Calu3 (cell line): Measurements from ENCODE around the gene TLK1. TPM values are rescaled to one million over a fixed set of nuclear protein-coding genes. Genes with fewer than 3 reads are reported as not detected.
A peak's percentile ranks its signal among the peaks of the same experiment; 100 is the strongest.

Source experiments
- BruUV-seq: library from RNA; stranded (reverse); fragments of 400-500 nt; replicated peaks from 2 replicates; lab custom pipeline; 2021; lab: Mats Ljungman, UMichigan
- CTCF ChIA-PET: fragments of 300-600 bp; sonication (Branson Sonifier 250); formaldehyde crosslinking; loops from one replicate; lab custom pipeline; 2022; ENCODE audit warnings: antibody characterized with exemption; lab: Charles Lee
- DNase-seq: peaks from one replicate; pipeline ENCODE4 v3.0.0; 2022
- H3K27ac Mint-ChIP-seq: one replicate; pipeline ENCODE4 v1.8.0; 2022; ENCODE audit warnings: mixed read lengths; ENCODE audit not compliant: unreplicated experiment
- H3K27me3 Mint-ChIP-seq: one replicate; pipeline ENCODE4 v1.8.0; 2022; ENCODE audit warnings: mixed read lengths; ENCODE audit not compliant: unreplicated experiment
- H3K36me3 Mint-ChIP-seq: one replicate; pipeline ENCODE4 v1.8.0; 2022; ENCODE audit warnings: mild to moderate bottlenecking, moderate library complexity, mixed read lengths; ENCODE audit not compliant: insufficient read depth, unreplicated experiment
- H3K4me1 Mint-ChIP-seq: one replicate; pipeline ENCODE4 v1.8.0; 2022; ENCODE audit warnings: mild to moderate bottlenecking, low read depth, mixed read lengths; ENCODE audit not compliant: unreplicated experiment
- H3K4me3 Mint-ChIP-seq: one replicate; pipeline ENCODE4 v1.8.0; 2022; ENCODE audit warnings: mild to moderate bottlenecking, low read depth, moderate library complexity, mixed read lengths; ENCODE audit not compliant: unreplicated experiment
- H3K9me3 Mint-ChIP-seq: one replicate; pipeline ENCODE4 v1.8.0; 2022; ENCODE audit warnings: low read depth, mixed read lengths; ENCODE audit not compliant: unreplicated experiment
- intact Hi-C: fragments of 100-400 bp; cut with micrococcal nuclease; formaldehyde crosslinking; loops from one replicate; pipeline ENCODE4 v1.10.0; 2022; ENCODE audit not compliant: unreplicated experiment
- total RNA-seq: library from RNA; stranded (reverse); gene quantifications from 2 replicates; pipeline ENCODE4 v1.2.3, GENCODE V29; 2022
- TF ChIP-seq, protein P1 (sequence below): fragments of 200-600 bp; IDR thresholded peaks from one replicate; pipeline ENCODE4 v1.8.0; 2022; ENCODE audit warnings: antibody characterized with exemption; ENCODE audit not compliant: unreplicated experiment

The TLK1 gene
- total RNA-seq, 1 experiment from 2014 or later, result 64.7 TPM

DNA sequence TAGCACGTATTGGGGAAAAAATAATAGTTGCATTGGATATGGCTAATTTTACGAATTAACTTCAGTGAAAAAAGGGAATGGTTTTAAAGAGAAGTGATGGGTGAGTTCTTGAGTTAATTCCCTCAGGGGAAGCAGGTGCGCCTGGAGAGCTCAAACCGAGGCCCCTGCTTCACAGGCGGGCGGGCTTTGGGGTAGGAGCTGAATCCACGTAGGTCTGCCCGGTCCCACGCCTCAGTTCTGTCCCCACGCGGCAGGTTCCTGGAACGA, 187.5 kb downstream of the TLK1 start:
- no peak for DNase-seq
- intact Hi-C loops, result loop anchor here (1.0 to 2.0 kb wide), 2 partner anchors 186 to 443 kb away; no protein-coding TSS in a partner anchor
- H3K27ac Mint-ChIP-seq, result peak overlapping the region; percentile 70
- peaks cover 54% of the 10 kb centered on the region for H3K36me3 Mint-ChIP-seq
- H3K4me1 Mint-ChIP-seq, result peaks cover 18% of the 10 kb centered on the region
- CTCF ChIA-PET, result interaction anchor here (1.0 to 2.4 kb wide), 5 partner anchors 25 to 461 kb away, joined by 3 to 7 read pairs (median 3); partner anchors contain the start of genes DCAF17 and METTL8
- TF ChIP-seq, protein P1, sequence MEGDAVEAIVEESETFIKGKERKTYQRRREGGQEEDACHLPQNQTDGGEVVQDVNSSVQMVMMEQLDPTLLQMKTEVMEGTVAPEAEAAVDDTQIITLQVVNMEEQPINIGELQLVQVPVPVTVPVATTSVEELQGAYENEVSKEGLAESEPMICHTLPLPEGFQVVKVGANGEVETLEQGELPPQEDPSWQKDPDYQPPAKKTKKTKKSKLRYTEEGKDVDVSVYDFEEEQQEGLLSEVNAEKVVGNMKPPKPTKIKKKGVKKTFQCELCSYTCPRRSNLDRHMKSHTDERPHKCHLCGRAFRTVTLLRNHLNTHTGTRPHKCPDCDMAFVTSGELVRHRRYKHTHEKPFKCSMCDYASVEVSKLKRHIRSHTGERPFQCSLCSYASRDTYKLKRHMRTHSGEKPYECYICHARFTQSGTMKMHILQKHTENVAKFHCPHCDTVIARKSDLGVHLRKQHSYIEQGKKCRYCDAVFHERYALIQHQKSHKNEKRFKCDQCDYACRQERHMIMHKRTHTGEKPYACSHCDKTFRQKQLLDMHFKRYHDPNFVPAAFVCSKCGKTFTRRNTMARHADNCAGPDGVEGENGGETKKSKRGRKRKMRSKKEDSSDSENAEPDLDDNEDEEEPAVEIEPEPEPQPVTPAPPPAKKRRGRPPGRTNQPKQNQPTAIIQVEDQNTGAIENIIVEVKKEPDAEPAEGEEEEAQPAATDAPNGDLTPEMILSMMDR, result no peak
- H3K9me3 Mint-ChIP-seq, result no peaks in the 10 kb centered on the region
- peak overlapping the region; percentile 65 for H3K4me3 Mint-ChIP-seq
- no peaks in the 10 kb centered on the region for H3K27me3 Mint-ChIP-seq
- no TSS peak for BruUV-seq

DNA sequence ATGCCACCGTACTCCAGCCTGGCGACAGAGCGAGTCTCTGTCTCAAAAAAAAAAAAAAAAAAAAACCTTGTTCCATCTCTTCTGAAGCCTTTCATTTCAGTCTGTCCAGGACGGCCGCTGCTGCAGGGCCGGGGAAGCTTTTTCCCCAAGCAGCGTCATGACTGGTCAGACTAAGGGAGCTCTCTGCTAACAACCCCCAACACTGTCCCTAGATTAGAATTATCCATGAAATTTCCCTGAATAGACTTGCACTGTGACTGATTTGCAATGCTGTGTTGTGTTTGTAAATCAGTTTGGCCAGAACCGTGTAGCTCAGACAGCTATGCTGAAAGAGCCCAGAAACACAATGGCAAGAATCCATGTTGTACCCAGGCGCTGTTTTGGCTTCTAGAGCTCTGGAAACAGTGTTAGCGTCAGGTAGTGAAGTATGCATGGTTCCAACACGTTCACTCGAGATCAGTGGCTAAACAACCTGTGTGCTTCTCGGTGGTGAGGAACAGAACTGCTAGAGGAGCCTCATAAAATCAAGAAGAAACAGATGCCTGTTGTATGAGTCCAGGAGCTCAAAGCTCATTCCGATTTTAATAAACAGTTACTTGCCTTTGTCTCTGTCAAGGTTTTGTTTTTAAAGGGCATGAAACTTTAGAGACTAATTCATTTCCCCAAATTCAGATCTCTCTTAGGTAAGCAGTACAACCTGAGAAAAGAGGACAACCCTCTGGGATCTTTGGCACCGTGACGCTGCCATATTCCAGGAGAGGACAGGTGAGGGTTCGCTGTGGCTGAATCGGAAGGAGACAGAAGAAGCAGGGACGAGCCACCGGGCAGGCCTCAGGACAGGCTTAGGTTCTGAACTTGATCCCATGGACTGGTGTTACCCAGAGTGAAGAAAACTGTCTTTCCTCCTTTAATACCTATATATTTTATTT, 188.1 kb downstream of the TLK1 start:
- intact Hi-C loops, result loop anchor here (1.0 to 2.0 kb wide), 2 partner anchors 186 to 444 kb away; no protein-coding TSS in a partner anchor
- Mint-ChIP-seq H3K27me3 (no peaks in the 10 kb centered on the region), H3K27ac (peak overlapping the region; percentile 70), H3K36me3 (peaks cover 60% of the 10 kb centered on the region), H3K4me1 (peaks cover 18% of the 10 kb centered on the region), H3K9me3 (no peaks in the 10 kb centered on the region), H3K4me3 (peak overlapping the region; percentile 65)
- BruUV-seq, result no TSS peak
- TF ChIP-seq, protein P1, result no peak
- no peak for DNase-seq
- CTCF ChIA-PET, result interaction anchor here (0.6 to 2.4 kb wide), 7 partner anchors 24 to 1058 kb away, joined by 3 to 7 read pairs (median 3); partner anchors contain the start of genes DCAF17 and METTL8

DNA sequence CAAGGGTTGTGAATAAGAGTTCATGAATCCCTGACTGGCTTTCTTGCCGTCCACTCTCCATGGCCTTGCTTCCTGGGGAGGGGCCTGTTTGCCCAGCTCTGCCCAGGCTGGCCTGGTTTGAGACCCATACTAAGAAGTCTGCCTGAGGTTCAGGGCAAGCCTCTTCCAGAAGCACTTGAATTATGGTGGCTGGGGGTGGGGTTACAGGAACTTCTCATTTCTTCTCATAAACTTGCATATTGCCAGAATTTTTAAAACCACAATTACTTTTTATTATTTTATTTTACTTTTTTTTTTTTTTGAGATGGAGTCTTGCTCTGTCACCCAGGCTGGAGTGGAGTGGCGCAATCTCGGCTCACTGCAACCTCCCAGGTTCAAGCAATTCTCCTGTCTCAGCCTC, 189.6 kb downstream of the TLK1 start:
- peaks cover 70% of the 10 kb centered on the region for H3K36me3 Mint-ChIP-seq
- TF ChIP-seq, protein P1, result no peak
- H3K27ac Mint-ChIP-seq, result no peak overlapping the region
- no TSS peak for BruUV-seq
- H3K4me3 Mint-ChIP-seq, result no peak overlapping the region
- no peaks in the 10 kb centered on the region for H3K27me3 Mint-ChIP-seq
- intact Hi-C loops, result no loop called here
- no peaks in the 10 kb centered on the region for H3K9me3 Mint-ChIP-seq
- CTCF ChIA-PET, result interaction anchor here (0.7 kb wide), 1 partner anchor 464 kb away, joined by 3 read pairs; no protein-coding TSS in a partner anchor
- peaks cover 20% of the 10 kb centered on the region for H3K4me1 Mint-ChIP-seq
- no peak for DNase-seq

DNA sequence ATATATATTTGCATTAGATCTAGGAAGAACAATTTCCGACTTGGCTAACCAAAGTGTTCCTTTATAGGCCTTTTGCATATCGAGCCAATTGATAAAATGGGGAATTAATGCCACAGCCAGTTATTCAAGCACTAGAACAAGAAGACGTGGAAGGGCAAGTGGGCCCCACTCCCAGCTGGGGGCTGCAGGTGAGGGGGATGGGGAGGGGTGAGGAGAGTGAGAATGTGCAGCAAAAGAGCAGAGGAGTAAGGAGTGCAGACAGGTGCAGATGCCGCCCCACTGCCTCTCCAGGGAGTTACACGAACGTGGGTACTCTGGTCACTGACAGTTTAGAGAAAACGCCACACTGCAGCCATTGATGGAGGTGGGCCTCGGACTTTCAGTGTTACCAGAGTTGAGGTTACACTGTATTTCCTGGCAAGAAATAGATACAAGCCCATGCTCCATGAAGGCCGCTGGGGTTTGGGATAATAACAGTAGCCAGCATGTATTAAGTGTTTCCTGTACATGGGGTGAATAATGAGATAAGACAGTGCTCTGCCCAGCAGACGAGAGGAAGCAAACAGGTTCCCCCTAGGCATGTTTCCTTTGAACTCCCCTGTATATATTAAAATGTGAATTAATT, 190.7 kb downstream of the TLK1 start:
- Mint-ChIP-seq H3K27me3 (no peaks in the 10 kb centered on the region), H3K27ac (peak overlapping the region; percentile 53), H3K4me3 (no peak overlapping the region), H3K9me3 (no peaks in the 10 kb centered on the region), H3K4me1 (peaks cover 27% of the 10 kb centered on the region), H3K36me3 (peaks cover 77% of the 10 kb centered on the region)
- no TSS peak for BruUV-seq
- TF ChIP-seq, protein P1, result no peak
- DNase-seq, result no peak
- intact Hi-C loops, result no loop called here
- CTCF ChIA-PET, result no interaction called here
